ENCODE data around the gene LRRC8D. TPM values are rescaled to one million over a fixed set of nuclear protein-coding genes. Genes with fewer than 3 reads are reported as not detected.

LRRC8D gene
- total and polyA plus RNA-seq, 2 of the 4 experiments (the other 2 are of a cell fraction), result 34.1 to 35.3 TPM

GRCh38 chr1:89815040-89815439, 5.8 kb upstream of the LRRC8D start:
- TF ChIP-seq MAZ (IDR thresholded peaks at IDR 0.05; ENCODE audit: borderline replicate concordance, low read depth, low read length) (no peak), SMC3 (IDR thresholded peaks at IDR 0.05; ENCODE audit: low read depth, low read length) (no peak), CEBPB (IDR thresholded peaks at IDR 0.05; ENCODE audit: low read depth, low read length) (no peak), RFX5 (IDR thresholded peaks at IDR 0.05; ENCODE audit: low read depth, low read length) (no peak), POLR2A (IDR thresholded peaks at IDR 0.05; ENCODE audit: low read depth, low read length) (no peak), MAFK (IDR thresholded peaks at IDR 0.05; ENCODE audit: low read depth, low read length) (no peak), BHLHE40 (IDR thresholded peaks at IDR 0.05; ENCODE audit: low read depth, low read length) (no peak), NFE2L2 (IDR thresholded peaks at IDR 0.05; ENCODE audit: low read depth, low read length) (no peak), MXI1 (IDR thresholded peaks at IDR 0.05; ENCODE audit: borderline replicate concordance, low read depth, low read length) (no peak), RAD21 (IDR thresholded peaks at IDR 0.05; ENCODE audit: low read length) (no peak), RCOR1 (IDR thresholded peaks at IDR 0.05; ENCODE audit: insufficient replicate concordance, low read length) (no peak), CHD1 (IDR thresholded peaks at IDR 0.05; ENCODE audit: low read depth, low read length) (no peak), FOS (IDR thresholded peaks at IDR 0.05; ENCODE audit: low read depth, low read length) (no peak)
- TF ChIP-seq, protein P1, sequence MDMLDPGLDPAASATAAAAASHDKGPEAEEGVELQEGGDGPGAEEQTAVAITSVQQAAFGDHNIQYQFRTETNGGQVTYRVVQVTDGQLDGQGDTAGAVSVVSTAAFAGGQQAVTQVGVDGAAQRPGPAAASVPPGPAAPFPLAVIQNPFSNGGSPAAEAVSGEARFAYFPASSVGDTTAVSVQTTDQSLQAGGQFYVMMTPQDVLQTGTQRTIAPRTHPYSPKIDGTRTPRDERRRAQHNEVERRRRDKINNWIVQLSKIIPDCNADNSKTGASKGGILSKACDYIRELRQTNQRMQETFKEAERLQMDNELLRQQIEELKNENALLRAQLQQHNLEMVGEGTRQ (IDR thresholded peaks at IDR 0.05; ENCODE audit: low read depth, low read length), result no peak
- TF ChIP-seq, protein P2, sequence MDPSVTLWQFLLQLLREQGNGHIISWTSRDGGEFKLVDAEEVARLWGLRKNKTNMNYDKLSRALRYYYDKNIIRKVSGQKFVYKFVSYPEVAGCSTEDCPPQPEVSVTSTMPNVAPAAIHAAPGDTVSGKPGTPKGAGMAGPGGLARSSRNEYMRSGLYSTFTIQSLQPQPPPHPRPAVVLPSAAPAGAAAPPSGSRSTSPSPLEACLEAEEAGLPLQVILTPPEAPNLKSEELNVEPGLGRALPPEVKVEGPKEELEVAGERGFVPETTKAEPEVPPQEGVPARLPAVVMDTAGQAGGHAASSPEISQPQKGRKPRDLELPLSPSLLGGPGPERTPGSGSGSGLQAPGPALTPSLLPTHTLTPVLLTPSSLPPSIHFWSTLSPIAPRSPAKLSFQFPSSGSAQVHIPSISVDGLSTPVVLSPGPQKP (IDR thresholded peaks at IDR 0.05; ENCODE audit: borderline replicate concordance, low read depth, low read length), result no peak
- TF ChIP-seq, protein P3, sequence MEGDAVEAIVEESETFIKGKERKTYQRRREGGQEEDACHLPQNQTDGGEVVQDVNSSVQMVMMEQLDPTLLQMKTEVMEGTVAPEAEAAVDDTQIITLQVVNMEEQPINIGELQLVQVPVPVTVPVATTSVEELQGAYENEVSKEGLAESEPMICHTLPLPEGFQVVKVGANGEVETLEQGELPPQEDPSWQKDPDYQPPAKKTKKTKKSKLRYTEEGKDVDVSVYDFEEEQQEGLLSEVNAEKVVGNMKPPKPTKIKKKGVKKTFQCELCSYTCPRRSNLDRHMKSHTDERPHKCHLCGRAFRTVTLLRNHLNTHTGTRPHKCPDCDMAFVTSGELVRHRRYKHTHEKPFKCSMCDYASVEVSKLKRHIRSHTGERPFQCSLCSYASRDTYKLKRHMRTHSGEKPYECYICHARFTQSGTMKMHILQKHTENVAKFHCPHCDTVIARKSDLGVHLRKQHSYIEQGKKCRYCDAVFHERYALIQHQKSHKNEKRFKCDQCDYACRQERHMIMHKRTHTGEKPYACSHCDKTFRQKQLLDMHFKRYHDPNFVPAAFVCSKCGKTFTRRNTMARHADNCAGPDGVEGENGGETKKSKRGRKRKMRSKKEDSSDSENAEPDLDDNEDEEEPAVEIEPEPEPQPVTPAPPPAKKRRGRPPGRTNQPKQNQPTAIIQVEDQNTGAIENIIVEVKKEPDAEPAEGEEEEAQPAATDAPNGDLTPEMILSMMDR (conservative IDR thresholded peaks at IDR 0.05; ENCODE audit: low read depth, low read length), result no peak
- ATAC-seq (ENCODE audit: low read depth) (no peak), DNase-seq (no peak)
- no peaks in the 10 kb centered on the region for H3K36me3 ChIP-seq (ENCODE audit: control insufficient read depth, insufficient read depth, low read length)
- no peak overlapping the region for H3K4ac ChIP-seq (ENCODE audit: low read depth, low read length)
- H2BK15ac ChIP-seq (ENCODE audit: low read depth, low read length), result no peak overlapping the region
- H3K23ac ChIP-seq (ENCODE audit: low read depth, low read length), result 0 out of 2 replicates have a peak overlapping the region, but pooled peaks have one; percentile 24
- H3K9me1 ChIP-seq (ENCODE audit: insufficient read depth, low read length), result no peaks in the 10 kb centered on the region
- POLR2A ChIA-PET (ENCODE audit: unreplicated experiment), result no interaction called here
- WGBS, 2 experiments (ENCODE audit: extremely low coverage in 2 of 2, insufficient read length in 1 of 2), result no CpG with 5 or more reads among the region's 1 CpG
- no peak overlapping the region for H2AK9ac ChIP-seq (replicated peaks; ENCODE audit: low read depth, low read length, poor library complexity)
- intact Hi-C loops (cut with micrococcal nuclease) (no loop called here), in situ Hi-C loops (cut with MboI; ENCODE audit: low sequenced_read_pairs) (no loop called here), dilution Hi-C loops (cut with HindIII; ENCODE audit: low sequenced_read_pairs, unreplicated experiment) (no loop called here)
- H3K79me1 ChIP-seq (ENCODE audit: low read depth in 1 of 2, low read length in 2 of 2), result no peaks in the 10 kb centered on the region
- no peaks in the 10 kb centered on the region; the same call in 1 of the 2 replicates for H3K27me3 ChIP-seq (ENCODE audit: control insufficient read depth, insufficient read depth, low read length)
- CTCF ChIA-PET, result no interaction called here
- H2AK5ac ChIP-seq (ENCODE audit: low read depth, low read length), result 0 out of 2 replicates have a peak overlapping the region, but pooled peaks have one; percentile 40
- no peaks in the 10 kb centered on the region for H3K9me3 ChIP-seq (ENCODE audit: control insufficient read depth, insufficient read depth, low read length)
- no peak overlapping the region for H3K14ac ChIP-seq (replicated peaks; ENCODE audit: low read depth, low read length)
- no peak overlapping the region for H3K4me2 ChIP-seq (ENCODE audit: low read depth, low read length)
- no peak overlapping the region for H4K8ac ChIP-seq (ENCODE audit: low read depth in 2 of 2, low read length in 2 of 2)
- H2BK20ac ChIP-seq (ENCODE audit: low read depth, low read length), result no peak overlapping the region
- H2AFZ ChIP-seq (replicated peaks; ENCODE audit: low read length, poor library complexity), result no peak overlapping the region
- no peak overlapping the region for H4K5ac ChIP-seq (ENCODE audit: low read depth, low read length)
- BruUV-seq (replicated peaks), result no TSS peak
- H3K18ac ChIP-seq (ENCODE audit: low read depth, low read length), result no peak overlapping the region
- H4K20me1 ChIP-seq (ENCODE audit: insufficient read depth, low read length), result no peaks in the 10 kb centered on the region
- H3K4me3 ChIP-seq (ENCODE audit: insufficient read depth, low read depth, low read length), result no peak overlapping the region
- H4K91ac ChIP-seq (ENCODE audit: insufficient read depth, low read depth, low read length), result no peak overlapping the region
- no peak overlapping the region for H2BK120ac ChIP-seq (ENCODE audit: low read depth, low read length)
- no peak overlapping the region for H3K56ac ChIP-seq (ENCODE audit: extremely low read depth, insufficient read depth, low read length)
- no peak overlapping the region for H3K9ac ChIP-seq (ENCODE audit: low read depth, low read length)
- peaks cover 2% of the 10 kb centered on the region for H3K4me1 ChIP-seq (ENCODE audit: control insufficient read depth, insufficient read depth, low read length)
- no peak overlapping the region for H3K27ac ChIP-seq (ENCODE audit: insufficient read depth, low read length)
- H2BK5ac ChIP-seq (ENCODE audit: low read depth, low read length, poor library complexity, severe bottlenecking), result no peak overlapping the region
